ENCODE data around the gene NUP210L.
"Not testable (repeated sequence)": the region's sequence is repeated elsewhere in the genome, so short reads cannot be mapped to it uniquely, and the experiment has no call there.

NUP210L gene

DNA sequence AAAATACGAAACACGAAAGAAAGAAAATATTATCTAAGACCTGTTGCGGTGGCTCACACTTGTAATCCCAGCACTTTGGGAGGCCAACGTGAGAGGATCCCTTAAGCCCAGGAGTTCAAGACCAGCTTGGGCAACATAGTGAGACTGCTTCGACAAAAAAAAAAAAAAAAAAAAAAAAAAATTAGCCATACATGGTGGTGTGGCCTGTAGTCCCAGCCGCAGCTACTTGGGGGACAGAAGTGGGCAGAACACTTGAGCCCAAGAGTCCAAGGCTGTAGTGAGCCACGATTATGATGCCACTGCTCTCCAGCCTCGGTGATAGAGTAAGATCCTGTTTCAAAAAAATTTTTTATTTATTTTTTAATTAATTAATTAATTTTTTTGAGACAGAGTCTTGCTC is 167.3 kb downstream of the NUP210L start:
- no peak for DNase-seq

DNA sequence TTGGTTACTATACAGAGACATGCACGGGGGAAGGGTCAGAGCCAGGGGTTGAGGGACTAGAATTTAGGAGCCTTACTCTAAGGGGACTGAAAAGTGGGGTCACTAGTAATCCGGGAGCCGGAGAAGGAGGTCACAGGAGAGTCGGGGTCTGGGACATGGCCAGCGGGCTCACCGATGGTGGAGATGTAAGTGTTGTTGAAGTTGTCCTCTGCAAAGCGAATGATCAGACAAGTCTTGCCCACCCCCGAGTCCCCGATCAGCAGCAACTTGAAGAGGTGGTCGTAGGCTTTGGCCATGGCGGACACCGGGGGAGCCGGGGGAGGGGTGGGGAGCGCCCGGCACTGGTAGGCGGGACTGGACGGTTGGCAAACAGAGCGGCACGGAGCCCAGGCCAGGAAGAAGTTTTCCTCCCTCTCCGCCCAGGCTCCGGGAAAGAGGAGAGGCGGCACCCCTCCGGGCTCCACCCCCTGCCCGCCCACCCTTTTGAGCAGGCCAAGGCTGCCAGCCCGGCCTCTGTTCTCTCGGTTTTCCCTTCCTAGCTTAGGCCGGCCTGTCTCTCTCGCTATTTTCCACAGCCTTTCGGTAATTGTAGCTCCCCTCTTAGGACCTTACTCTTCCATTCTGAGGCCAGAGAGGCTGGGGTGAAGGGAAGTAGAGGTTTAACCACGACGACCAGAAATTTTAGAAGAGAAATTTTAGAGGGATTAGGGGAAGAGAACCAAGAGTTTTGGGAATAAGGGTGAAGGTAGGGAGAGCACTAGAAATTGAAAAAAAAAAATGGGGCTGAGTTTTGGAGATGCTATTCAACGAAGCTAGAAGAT is 168.7 kb downstream of the NUP210L start, which contains the start of gene RAB13:
Gene RAB13 (minus strand): TSS at position 399 of the 821 bp plus-strand sequence. CDS start 103 bp downstream, at position 296.
- no peak for DNase-seq

GRCh38 chr1:153985341-153985912 is 169.4 kb downstream of the NUP210L start:
- peak; percentile 41 for DNase-seq

GRCh38 chr1:153984123-153984894 is 170.6 kb downstream of the NUP210L start:
- DNase-seq = no peak

DNA sequence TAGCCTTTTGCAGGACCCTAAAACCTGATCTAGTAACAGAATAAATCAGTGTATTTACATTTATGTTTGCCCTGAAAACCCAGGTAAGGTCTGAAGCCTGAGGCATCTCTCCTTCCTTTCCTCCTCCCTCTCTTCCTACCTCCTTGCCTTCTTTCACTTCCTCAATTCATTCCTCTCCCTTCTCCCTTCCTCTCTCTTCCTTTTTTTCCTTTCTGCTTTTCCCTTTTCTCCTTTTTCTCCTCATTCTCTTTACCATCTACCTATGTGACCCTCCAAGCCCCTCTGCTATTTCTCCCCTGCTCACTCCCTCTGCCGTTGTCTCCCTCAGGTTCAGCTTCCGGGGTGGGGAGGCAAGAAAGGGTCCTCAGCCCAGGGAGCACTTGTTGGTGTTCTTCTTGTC is 173.1 kb downstream of the NUP210L start:
- not testable (repeated sequence) for DNase-seq

DNA sequence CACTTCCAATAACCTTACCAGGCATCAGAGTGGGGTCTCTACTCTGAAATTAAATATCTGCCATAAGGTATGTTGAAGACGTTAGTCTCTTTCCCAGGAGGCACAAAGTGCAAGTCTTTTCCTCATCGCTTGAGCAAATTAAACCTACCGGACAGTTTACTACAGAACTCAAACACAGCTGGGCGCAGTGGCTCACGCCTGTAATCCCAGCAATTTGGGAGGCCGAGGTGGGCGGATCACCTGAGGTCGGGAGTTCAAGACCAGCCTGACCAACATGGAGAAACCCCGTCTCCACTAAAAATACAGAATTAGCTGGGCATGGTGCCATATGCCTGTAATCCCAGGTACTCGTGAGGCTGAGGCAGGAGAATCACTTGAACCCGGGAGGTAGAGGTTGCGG is 175.8 kb downstream of the NUP210L start:
- DNase-seq = not testable (repeated sequence)

GRCh38 chr1:153978274-153978909 is 176.5 kb downstream of the NUP210L start:
- DNase-seq = no peak

- DNase-seq = peak; percentile 73
These were observed 177.3 kb downstream of the NUP210L start, which contains the start of gene JTB for GRCh38 chr1:153977250-153978240. TSS of gene JTB (minus strand) at chr1:153977674. CDS start at chr1:153977252, 422 bp downstream.

GRCh38 chr1:153976819-153977249 is 178.0 kb downstream of the NUP210L start:
- no peak for DNase-seq

DNA sequence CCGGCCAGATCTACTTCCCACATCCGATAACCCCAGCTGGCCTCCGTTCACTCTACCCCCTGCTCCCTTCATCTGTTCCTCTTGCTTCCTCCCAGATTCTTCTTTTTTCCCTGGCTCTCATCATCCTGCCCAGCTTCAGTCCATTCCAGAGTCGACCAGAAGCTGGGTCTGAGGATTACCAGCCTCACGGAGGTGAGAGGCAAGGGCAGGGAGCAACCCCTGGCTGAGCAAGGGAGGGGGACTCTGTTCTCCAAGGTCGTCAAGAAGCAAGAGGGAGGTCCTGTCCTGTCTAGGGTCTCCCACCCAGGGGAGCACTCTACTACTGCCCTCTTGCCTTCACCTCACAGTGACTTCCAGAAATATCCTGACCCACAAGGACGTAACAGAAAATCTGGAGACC is 181.3 kb downstream of the NUP210L start:
- DNase-seq = no peak

DNA sequence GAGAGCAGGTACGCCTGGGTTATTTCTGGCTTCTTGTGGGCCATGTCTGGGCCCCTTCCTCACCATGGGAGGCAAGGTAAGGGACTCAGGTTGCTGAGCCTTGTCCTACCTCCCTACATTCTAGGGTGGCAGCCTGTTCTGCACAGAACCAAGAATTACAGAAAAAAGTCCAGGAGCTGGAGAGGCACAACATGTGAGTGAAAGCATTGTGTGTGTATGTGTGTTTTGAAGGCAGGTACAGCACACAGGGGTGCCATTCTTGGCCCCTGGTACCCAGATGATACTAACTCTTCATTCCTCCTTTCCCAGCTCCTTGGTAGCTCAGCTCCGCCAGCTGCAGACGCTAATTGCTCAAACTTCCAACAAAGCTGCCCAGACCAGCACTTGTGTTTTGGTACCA is 181.8 kb downstream of the NUP210L start:
- no peak for DNase-seq

DNA sequence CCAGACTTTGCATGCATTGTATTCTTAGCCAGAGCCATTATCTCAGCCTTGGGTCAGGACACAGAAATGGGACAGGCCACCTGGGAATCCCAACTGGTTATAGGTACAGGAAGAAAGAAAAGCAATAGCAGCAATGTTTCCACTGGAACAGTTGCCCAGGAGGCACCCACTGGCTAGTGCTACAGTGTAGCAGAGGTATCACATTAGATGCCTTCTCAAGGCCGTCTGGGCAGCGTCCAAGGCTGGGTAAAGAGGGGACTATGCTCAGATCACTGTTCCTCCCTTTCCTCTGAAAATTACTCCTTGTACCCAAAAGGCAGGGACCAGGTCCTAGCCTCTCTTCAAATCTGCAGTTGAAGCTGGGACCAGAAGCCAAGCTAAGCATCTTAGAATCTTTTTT is 184.5 kb downstream of the NUP210L start:
- DNase-seq = no peak

GRCh38 chr1:153968972-153969371 is 185.9 kb downstream of the NUP210L start:
- no peak for DNase-seq

DNA sequence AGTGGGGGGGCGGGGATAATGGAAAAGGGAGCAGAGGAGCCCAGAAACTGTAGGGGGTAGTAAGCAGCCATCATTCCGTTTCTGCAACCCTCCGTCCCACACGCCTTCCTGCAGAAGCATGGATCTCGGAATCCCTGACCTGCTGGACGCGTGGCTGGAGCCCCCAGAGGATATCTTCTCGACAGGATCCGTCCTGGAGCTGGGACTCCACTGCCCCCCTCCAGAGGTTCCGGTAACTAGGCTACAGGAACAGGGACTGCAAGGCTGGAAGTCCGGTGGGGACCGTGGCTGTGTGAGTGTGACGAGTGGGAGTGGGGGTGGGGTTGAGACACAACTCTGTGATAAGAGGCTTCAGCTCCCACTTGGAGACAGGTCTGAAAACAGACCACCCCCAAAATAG is 186.5 kb downstream of the NUP210L start:
- DNase-seq = no peak

- DNase-seq = no peak
These were observed 186.9 kb downstream of the NUP210L start for GRCh38 chr1:153968000-153968363.

DNA sequence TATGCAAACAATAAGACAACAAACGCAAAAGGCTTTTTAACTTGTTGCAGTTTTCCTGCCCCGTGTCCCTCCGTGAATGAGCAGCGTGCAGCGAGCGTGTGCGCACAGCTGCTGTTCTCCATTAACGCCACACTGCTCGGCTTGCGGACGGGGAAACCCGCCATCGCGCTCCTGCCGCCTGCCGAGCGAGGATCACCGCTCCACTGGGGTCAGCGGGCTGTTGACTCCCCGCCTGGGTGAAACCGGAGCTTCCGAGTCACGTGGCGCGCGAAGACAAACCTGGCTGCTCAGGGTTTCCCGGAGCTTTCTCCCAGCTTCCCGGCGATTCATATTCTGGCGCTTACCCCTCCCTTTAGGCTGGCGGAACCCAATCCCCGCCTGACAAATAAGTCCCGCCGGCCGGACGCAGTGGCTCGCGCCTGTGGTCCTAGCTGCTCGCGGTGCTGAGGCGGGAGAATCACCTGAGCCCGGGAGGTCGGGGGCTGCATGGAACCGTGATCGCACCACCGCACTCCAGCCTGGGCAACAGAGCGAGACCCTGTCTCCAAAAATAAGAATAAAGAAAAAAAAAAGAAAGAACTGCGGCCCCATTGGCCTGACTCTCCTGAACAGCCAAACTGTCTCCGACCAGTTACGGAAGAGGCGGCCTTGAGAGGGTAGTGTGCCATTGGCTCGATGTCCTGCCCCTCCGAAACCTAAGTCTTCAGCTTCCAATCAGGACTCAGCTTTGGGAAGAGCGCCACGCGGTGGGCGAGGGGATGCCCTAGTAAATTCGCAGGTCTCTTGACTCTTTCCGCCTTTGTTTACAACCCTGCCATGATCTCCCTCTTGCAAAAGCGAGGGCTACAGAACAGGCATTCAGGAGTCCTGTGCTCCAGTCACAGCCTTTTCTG is 187.5 kb downstream of the NUP210L start, which contains the start of gene CREB3L4:
Gene CREB3L4 (plus strand): TSS at position 796 of the 893 bp plus-strand sequence. CDS start 624 bp downstream, outside the sequence.
- peak; percentile 85 for DNase-seq

DNA sequence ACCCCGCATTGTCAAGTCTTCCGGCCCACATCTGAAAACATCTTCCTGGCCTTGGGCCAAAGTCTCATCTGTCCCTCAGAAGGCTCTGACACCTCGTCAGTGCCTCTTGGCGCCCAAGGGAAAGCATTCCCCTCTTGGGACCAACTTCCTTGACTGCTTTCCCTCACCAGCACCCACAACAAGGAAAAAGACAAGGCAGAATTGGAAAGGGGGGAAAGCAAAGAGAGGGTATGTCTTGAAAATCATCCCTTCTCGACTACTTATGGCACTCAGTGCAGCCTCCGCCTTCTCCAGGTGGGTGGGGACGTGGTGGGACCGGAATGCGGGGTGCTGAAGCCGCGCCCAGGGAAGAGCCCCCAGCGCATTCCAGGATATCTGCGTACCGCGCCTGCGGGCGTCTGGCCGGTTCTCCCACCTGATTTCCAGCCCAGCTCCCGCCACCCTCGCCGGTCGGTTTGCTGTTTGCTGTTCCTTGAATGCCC is 191.0 kb downstream of the NUP210L start:
- DNase-seq = no peak

DNA sequence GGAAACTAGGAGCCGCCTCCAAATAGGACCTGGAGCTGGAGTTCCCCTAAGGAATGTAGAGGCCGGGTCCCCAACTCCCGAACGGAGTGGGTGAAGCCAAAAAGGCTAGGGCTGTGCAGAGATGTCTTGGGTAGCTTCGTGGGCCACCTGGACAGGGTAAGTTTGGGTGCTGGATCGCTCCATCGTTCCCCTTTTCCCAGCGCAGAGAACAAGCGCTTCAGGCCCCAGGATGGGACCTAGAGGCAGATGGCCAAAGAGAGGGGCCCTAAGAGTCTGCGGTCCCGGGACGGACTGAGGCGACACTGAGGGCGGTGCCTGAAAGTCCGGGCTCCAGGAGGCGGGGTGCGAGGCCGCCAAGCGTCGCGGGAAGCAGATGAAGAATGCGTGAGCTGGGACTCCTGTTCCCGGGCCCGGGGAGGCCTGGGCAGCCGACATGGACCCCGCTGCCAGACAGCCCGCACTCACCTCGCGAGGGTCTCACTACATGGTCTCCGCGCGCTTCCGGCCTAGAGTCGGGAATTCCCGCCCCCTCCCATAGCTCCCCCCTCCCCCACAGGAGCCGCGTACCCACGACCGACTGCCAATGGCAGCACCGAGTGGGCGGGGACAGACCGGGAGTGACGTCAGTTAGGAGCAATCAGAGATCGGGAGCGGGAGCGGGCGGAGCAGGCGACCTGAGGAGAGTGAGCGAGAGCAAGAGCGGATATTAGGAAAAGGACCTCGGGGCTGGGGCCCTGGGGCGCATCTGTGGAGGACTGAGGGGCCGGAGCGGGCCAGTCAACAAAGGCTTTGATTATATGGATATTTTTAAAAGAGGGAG is 191.6 kb downstream of the NUP210L start, which contains the start of gene SLC39A1:
Gene SLC39A1 (minus strand): TSS at position 508 of the 820 bp plus-strand sequence. CDS start 822 bp downstream, outside the sequence.
- DNase-seq = peak; percentile 94
